Chondrocyte (in vitro differentiated cells): Measurements from ENCODE around the gene GPR146. TPM values are rescaled to one million over a fixed set of nuclear protein-coding genes. Genes with fewer than 3 reads are reported as not detected.

Experiments
- DNase-seq: peaks from one replicate; pipeline ENCODE4 v3.0.0; 2021; ENCODE audit warnings: mixed read lengths, low spot score
- H3K27ac Mint-ChIP-seq: one replicate; pipeline ENCODE4 v1.8.0; 2021; ENCODE audit warnings: mild to moderate bottlenecking, moderate library complexity, mixed read lengths; ENCODE audit not compliant: unreplicated experiment
- H3K27me3 Mint-ChIP-seq: 2 replicates; pipeline ENCODE4 v1.8.0; 2021; ENCODE audit warnings: low read depth, mixed read lengths
- H3K36me3 Mint-ChIP-seq: 2 replicates; pipeline ENCODE4 v1.8.0; 2021; ENCODE audit warnings: low read depth, mixed read lengths
- H3K4me1 Mint-ChIP-seq: 2 replicates; pipeline ENCODE4 v1.8.0; 2021; ENCODE audit warnings: low read depth, mild to moderate bottlenecking, mixed read lengths
- H3K4me3 Mint-ChIP-seq: one replicate; pipeline ENCODE4 v1.8.0; 2021; ENCODE audit warnings: mild to moderate bottlenecking, moderate library complexity, mixed read lengths; ENCODE audit not compliant: unreplicated experiment
- H3K9me3 Mint-ChIP-seq: 2 replicates; pipeline ENCODE4 v1.8.0; 2021; ENCODE audit warnings: low read depth, mixed read lengths
- CTCF ChIP-seq: fragments of 200-600 bp; sonication (generic); IDR thresholded peaks from 2 replicates; pipeline ENCODE4 v1.5.0; 2021; ENCODE audit warnings: antibody characterized with exemption, mild to moderate bottlenecking, moderate library complexity
- total RNA-seq: library from RNA; stranded (reverse); gene quantifications from 3 replicates; pipeline ENCODE4 v1.2.1, GENCODE V29; 2021

GPR146 gene
- total RNA-seq, 1 donor from 2014 or later: 3.8 TPM

- Mint-ChIP-seq H3K36me3 (peaks cover 6% of the 10 kb centered on the region), H3K27me3 (no peaks in the 10 kb centered on the region), H3K9me3 (no peaks in the 10 kb centered on the region), H3K4me1 (peaks cover 22% of the 10 kb centered on the region), H3K27ac (peak overlapping the region; percentile 8), H3K4me3 (peak overlapping the region; percentile 7)
- no peak for TF ChIP-seq CTCF
- peak; percentile 75 for DNase-seq
Measured at GRCh38 chr7:1025743-1026581, 18.4 kb upstream of the GPR146 start.

GRCh38 chr7:1026721-1027161 is 17.6 kb upstream of the GPR146 start:
- H3K27me3 Mint-ChIP-seq: no peaks in the 10 kb centered on the region
- peaks cover 22% of the 10 kb centered on the region for H3K4me1 Mint-ChIP-seq
- DNase-seq: peak; percentile 50
- H3K4me3 Mint-ChIP-seq: peak overlapping the region; percentile 85
- no peaks in the 10 kb centered on the region for H3K9me3 Mint-ChIP-seq
- H3K27ac Mint-ChIP-seq: peak overlapping the region; percentile 22
- H3K36me3 Mint-ChIP-seq: peaks cover 4% of the 10 kb centered on the region
- TF ChIP-seq CTCF: no peak

- peaks cover 4% of the 10 kb centered on the region for H3K36me3 Mint-ChIP-seq
- DNase-seq: peak; percentile 87
- H3K4me1 Mint-ChIP-seq: peaks cover 22% of the 10 kb centered on the region
- no peaks in the 10 kb centered on the region for H3K27me3 Mint-ChIP-seq
- H3K9me3 Mint-ChIP-seq: no peaks in the 10 kb centered on the region
- no peak for TF ChIP-seq CTCF
- peak overlapping the region; percentile 85 for H3K4me3 Mint-ChIP-seq
- H3K27ac Mint-ChIP-seq: peak overlapping the region; percentile 90
Measured at GRCh38 chr7:1027242-1028043, 16.9 kb upstream of the GPR146 start.

- DNase-seq: peak; percentile 94
- peak overlapping the region; percentile 80 for H3K27ac Mint-ChIP-seq
- peaks cover 22% of the 10 kb centered on the region for H3K4me1 Mint-ChIP-seq
- no peak for TF ChIP-seq CTCF
- H3K36me3 Mint-ChIP-seq: peaks cover 2% of the 10 kb centered on the region
- no peaks in the 10 kb centered on the region for H3K9me3 Mint-ChIP-seq
- H3K27me3 Mint-ChIP-seq: no peaks in the 10 kb centered on the region
- H3K4me3 Mint-ChIP-seq: peak overlapping the region; percentile 36
Measured at GRCh38 chr7:1028044-1028770, 16.1 kb upstream of the GPR146 start.
